ENCODE measurements around the gene SENP6.
"Not testable (repeated sequence)": the region's sequence is repeated elsewhere in the genome, so short reads cannot be mapped to it uniquely, and the experiment has no call there.

Gene SENP6

GRCh38 chr6:75673884-75674283 is 72.2 kb downstream of the SENP6 start:
- no peak for DNase-seq

GRCh38 chr6:75676377-75676776 is 74.7 kb downstream of the SENP6 start:
- no peak for DNase-seq

GRCh38 chr6:75682548-75682947 is 80.9 kb downstream of the SENP6 start:
- DNase-seq: not testable (repeated sequence)

GRCh38 chr6:75683005-75683404 is 81.3 kb downstream of the SENP6 start:
- DNase-seq: not testable (repeated sequence)

- not testable (repeated sequence) for DNase-seq
Measured at GRCh38 chr6:75687535-75687934, 85.9 kb downstream of the SENP6 start.

- not testable (repeated sequence) for DNase-seq
Measured at GRCh38 chr6:75687937-75688336, 86.3 kb downstream of the SENP6 start.

GRCh38 chr6:75689576-75689975 is 87.9 kb downstream of the SENP6 start:
- no peak for DNase-seq

- DNase-seq: no peak
Measured at GRCh38 chr6:75691012-75691411, 89.3 kb downstream of the SENP6 start.

- DNase-seq: no peak
Measured at GRCh38 chr6:75693534-75693933, 91.9 kb downstream of the SENP6 start.

- no peak for DNase-seq
Measured at GRCh38 chr6:75694406-75694805, 92.7 kb downstream of the SENP6 start.

- not testable (repeated sequence) for DNase-seq
Measured at GRCh38 chr6:75708334-75708733, 106.7 kb downstream of the SENP6 start.

GRCh38 chr6:75711173-75711572 is 109.5 kb downstream of the SENP6 start:
- DNase-seq: no peak

GRCh38 chr6:75719133-75719532 is 117.5 kb downstream of the SENP6 start:
- no peak for DNase-seq

GRCh38 chr6:75723382-75723781 is 121.7 kb downstream of the SENP6 start:
- no peak for DNase-seq

- no peak for DNase-seq
Measured at GRCh38 chr6:75727206-75727605, 125.5 kb downstream of the SENP6 start.

- not testable (repeated sequence) for DNase-seq
Measured at GRCh38 chr6:75731029-75731428, 129.3 kb downstream of the SENP6 start.

GRCh38 chr6:75735491-75736186 is 134.0 kb downstream of the SENP6 start:
- no peak for DNase-seq

- no peak for DNase-seq
Measured at GRCh38 chr6:75743971-75744370, 142.3 kb downstream of the SENP6 start.

- no peak for DNase-seq
Measured at GRCh38 chr6:75745404-75745803, 143.7 kb downstream of the SENP6 start.

- no peak for DNase-seq
Measured at GRCh38 chr6:75746221-75746620, 144.5 kb downstream of the SENP6 start.

GRCh38 chr6:75747152-75747992 is 145.7 kb downstream of the SENP6 start:
- no peak for DNase-seq

GRCh38 chr6:75748003-75748742 is 146.5 kb downstream of the SENP6 start:
- no peak for DNase-seq

GRCh38 chr6:75748743-75749538 is 147.3 kb downstream of the SENP6 start, which contains the start of gene MYO6:
Gene MYO6, plus strand, starts transcription at chr6:75749239. Its CDS starts 68,309 bp downstream, at chr6:75817548.
- DNase-seq: peak; percentile 59

All from stimulated activated CD4-positive, alpha-beta T cell treated with anti-CD3 and anti-CD28 coated beads, Interleukin-15, amount 100 ng/mL, for 24 hours (primary cell).